Lung microvascular endothelial cell (primary cell): ENCODE data around the gene STEAP1. TPM values are rescaled to one million over a fixed set of nuclear protein-coding genes. Genes with fewer than 3 reads are reported as not detected.
A peak's percentile ranks its signal among the peaks of the same experiment; 100 is the strongest.
"Not testable (repeated sequence)": the region's sequence is repeated elsewhere in the genome, so short reads cannot be mapped to it uniquely, and the experiment has no call there.

Source experiments
- DNase-seq, 2 donors: peaks; one replicate each; pipeline versions ENCODE4 v3.0.0 to v3.0.0-alpha.2; 2010; ENCODE audit warnings: low read depth in 2 of 2
- total RNA-seq: library from RNA; depleted of rRNA; stranded (reverse); fragments of >200 nt; gene quantifications from 2 replicates; pipeline ENCODE4 v1.2.1, GENCODE V29; 2014

The STEAP1 gene
- 1.8 and 10.7 TPM in 2 replicates for total RNA-seq

- peak; percentile 93 to 94 for DNase-seq
Observed at GRCh38 chr7:90153943-90154771, at the start of gene STEAP1. TSS of gene STEAP1 (plus strand) at chr7:90154469. CDS start at chr7:90159789, 5,320 bp downstream.

DNA sequence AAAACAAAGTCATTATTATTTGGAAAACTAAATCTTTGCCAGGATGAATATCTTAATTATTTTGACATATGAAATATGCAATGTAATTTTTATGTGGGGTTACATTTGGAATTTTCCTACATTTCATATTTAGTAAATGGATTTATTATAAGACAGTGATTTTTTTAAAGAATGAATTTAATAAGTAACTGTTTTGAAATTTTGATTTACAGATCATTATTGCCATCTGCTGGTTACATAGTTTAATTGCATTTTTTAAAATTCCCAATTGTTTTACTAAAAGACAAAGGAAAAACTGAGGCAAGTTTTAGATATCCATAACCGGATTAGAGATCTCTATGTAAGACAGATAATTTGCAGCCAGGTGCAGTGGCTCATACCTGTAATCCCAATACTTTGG is 39.3 kb upstream of the STEAP1 start:
- not testable (repeated sequence) for DNase-seq

DNA sequence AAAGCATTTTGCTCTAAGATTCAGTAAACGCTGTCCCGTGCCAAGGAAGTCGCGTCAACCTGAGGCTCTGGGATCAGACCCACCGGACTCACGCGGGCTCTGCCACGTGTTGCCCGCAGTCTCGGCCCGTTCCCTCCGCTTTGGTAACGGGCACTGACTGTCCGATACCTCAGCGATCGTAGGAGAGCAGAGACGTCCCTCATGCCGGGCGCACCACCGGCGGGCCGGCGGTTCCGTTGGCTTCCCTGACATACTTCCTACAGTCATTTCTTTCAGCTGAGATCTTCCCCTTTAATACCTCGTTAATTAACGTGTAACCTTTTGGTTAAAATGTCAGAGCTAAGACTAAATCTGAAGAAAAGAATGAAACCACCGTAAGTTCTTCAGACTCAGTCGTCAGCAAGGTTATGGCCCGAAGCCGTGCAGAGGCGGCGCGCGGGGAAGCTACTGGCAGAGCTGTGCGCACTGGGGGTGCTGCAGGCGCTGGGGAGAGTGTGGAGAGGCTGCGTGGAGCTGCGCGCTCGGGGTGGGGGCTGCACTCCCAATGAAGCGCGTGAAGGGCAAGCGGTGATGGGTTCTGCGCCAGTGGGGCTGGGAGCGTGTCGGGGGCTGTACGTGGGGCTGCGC is 35.6 kb upstream of the STEAP1 start:
- peak; percentile 7 to 15 for DNase-seq

- DNase-seq = peak; percentile 24 to 27
Observed at GRCh38 chr7:90119178-90119971, 34.9 kb upstream of the STEAP1 start.

- not testable (repeated sequence) for DNase-seq
Observed at GRCh38 chr7:90120205-90120604, 34.1 kb upstream of the STEAP1 start.

- DNase-seq = not testable (repeated sequence)
Observed at GRCh38 chr7:90131746-90132145, 22.5 kb upstream of the STEAP1 start.

GRCh38 chr7:90147079-90147960 is 6.9 kb upstream of the STEAP1 start:
- DNase-seq = not testable (repeated sequence)

- DNase-seq = peak; percentile 10 to 30
Observed at GRCh38 chr7:90149428-90149827, 4.8 kb upstream of the STEAP1 start.

DNA sequence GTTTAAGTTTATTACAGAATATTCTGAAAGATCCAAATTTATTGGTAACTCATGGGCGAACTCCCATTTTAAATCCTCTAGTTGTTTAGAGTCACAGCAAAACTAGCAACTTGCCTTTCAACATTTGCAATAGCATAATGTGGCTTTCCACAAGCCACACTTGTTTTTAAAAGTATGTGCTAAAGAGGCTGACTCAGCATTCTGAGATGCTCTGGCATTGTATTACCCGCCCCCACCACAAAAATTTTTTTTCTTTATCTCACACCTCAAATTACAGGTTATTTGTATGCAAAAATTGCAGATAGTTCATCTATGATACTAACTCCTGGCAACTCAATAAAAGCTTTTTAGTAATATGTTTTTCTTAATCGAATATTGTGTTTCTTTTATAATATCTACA is 2.4 kb upstream of the STEAP1 start:
- not testable (repeated sequence) for DNase-seq

DNA sequence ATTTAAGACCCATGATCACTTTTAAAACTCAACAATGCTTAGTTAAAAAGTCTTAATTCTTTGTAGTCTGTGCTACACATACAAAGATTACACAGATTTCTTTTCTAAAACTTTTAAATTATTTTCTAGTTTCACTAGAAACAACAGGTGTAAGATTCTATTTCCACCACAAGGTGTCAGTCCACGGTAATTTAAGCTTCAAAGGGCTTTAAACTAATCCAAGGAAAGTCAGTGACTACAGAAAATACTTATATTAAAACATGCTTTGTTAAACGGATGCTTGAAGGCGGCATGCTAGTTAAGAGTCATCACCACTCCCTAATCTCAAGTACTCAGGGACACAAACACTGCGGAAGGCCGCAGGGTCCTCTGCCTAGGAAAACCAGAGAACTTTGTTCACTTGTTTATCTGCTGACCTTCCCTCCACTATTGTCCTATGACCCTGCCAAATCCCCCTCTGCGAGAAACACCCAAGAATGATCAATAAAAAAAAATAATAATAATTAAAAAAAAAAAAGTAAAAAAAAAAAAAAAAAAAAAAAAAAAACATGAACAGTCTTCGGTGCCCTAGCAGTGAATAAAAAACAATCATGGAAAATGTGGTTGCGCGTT is 1.5 kb upstream of the STEAP1 start:
- peak; percentile 60 to 76 for DNase-seq

- no peak for DNase-seq
Observed at GRCh38 chr7:90155206-90155605, 937 bp downstream of the STEAP1 start.

DNA sequence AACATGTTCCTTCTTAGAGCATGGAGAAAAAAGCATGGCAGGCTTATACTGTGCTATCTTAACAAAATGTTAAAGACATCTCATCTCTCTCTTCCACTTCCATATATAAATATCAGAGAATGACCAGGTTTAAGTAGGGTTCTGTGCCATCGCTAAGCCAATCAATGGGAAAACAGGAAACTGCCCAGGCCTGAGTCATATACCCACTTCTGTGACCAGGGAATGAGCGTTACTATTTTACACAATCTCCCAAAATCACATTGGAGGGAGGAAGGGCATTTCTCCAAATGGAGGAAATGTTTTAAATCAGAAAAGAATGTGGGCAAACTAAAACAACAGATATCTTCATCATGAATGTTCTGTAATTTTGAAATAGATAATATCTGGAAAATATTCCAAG is 3.1 kb downstream of the STEAP1 start:
- DNase-seq = peak; percentile 62 to 74

DNA sequence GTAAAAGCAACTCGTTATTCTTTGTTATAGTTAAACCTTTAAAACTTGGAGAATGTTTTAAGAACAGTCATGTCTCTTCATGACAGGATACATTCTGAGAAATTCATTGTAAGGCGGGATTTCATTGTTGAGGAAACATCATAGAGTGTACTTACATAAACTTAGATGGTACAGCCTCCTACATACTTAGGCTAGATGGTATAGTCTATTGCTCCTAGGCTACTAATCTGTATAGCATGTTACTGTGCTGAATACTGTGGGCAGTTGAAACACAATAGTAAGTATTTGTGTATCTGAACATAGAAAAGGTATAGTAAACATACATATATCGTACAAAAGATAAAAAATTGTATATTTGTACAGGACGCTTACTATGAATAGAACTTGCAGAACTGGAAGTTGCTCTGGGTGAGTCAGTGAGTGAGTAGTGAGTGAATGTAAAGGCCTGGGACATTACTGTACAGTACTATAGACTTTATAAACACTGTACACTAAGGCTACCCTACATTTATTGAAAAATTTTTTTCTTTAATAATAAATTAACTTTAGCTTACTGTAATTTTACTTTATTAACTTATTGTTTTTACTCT is 3.6 kb downstream of the STEAP1 start:
- DNase-seq = peak; percentile 32 to 52

GRCh38 chr7:90163534-90163933 is 9.3 kb downstream of the STEAP1 start:
- no peak for DNase-seq

DNA sequence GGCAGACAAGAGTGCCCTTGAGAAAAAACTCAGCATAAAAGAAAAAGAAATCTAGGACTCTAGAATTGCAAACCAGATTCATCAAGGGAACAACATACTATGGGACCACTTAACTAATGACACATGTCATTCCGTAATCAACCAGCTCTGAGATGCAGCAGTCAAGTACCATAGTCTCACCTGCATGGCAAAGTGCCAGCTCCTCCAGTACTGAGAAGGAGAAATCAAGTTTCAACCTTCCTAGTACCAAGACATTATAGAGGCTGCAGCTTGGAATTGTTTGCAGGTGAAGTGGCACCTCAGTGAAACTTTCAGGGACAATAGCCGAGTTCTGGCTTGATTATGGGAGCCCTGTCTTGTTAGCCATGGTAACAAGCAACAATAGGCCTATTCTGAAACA is 11.5 kb downstream of the STEAP1 start:
- DNase-seq = no peak

- DNase-seq = no peak
Observed at GRCh38 chr7:90166153-90166552, 11.9 kb downstream of the STEAP1 start.

DNA sequence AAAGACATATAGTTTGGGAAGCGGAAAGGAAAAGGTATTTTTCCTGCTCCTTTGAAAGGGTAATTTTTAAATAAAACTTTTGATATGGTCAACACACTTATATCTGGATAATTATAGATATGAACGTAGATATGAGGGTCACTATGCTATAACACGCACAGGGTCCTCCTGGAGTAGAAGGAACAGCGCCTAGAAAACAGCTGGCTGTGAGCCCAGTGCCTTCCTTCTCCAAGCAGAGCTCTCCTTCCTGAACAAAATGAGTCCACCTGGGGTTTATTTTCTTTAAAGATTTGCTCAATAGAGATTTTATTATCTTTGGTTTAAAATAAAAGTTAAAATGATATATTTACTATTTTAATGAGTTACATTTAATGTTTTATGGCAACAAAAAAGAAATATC is 13.1 kb downstream of the STEAP1 start:
- peak in 1 of 2 donors; percentile 29 for DNase-seq

- no peak for DNase-seq
Observed at GRCh38 chr7:90169891-90170290, 15.6 kb downstream of the STEAP1 start.

- DNase-seq = no peak
Observed at GRCh38 chr7:90172121-90172520, 17.9 kb downstream of the STEAP1 start.

DNA sequence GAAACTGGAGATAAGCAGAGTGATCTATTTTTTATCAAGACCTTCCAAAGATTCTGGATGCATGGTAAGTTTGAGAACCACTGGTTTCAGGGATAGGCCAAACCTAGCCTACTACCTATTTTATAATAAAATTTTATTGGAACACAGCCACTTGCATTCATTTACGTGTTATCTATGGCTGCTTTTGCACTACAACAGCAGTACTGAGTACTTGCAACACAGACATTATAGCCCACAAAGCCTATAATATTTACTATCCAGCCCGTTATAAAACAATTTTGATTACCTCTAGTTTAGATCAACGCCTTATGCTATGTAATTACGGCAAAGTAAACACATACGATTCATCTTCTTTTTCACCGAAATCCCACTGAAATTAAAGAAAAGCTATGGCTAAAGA is 18.4 kb downstream of the STEAP1 start:
- DNase-seq = no peak
